OCI-LY3 (cell line): ENCODE results near the gene LRP1B.

Experiments used
- H2AFZ ChIP-seq: fragments of 200-600, 300-600 bp; shearing (Covaris generic); 2 replicates; pipeline ENCODE4 v1.6.0; 2014; ENCODE audit warnings: antibody characterized with exemption, low read depth, low read length
- H3K27ac ChIP-seq: fragments of 200-600, 300-600 bp; sonication (generic); 2 replicates; pipeline ENCODE4 v1.5.1; 2014; ENCODE audit warnings: mild to moderate bottlenecking, low read length, moderate library complexity, mixed read lengths
- H3K27me3 ChIP-seq: fragments of 200-600, 300-600 bp; sonication (generic); 2 replicates; pipeline ENCODE4 v1.6.1; 2014; ENCODE audit warnings: low read depth, low read length, mixed read lengths
- H3K36me3 ChIP-seq: fragments of 200-600, 300-600 bp; sonication (generic); replicated peaks from 2 replicates; pipeline ENCODE3; 2014; ENCODE audit warnings: low read depth, low read length, mixed read lengths
- H3K4me1 ChIP-seq: fragments of 300-600, 200-600 bp; sonication (generic); 2 replicates; pipeline ENCODE4 v1.6.1; 2014; ENCODE audit warnings: low read length, mixed read lengths
- H3K4me2 ChIP-seq: fragments of 200-600, 300-600 bp; sonication (generic); 2 replicates; pipeline ENCODE4 v1.6.1; 2014; ENCODE audit warnings: low read length, mixed read lengths
- H3K4me3 ChIP-seq: fragments of 300-600, 200-600 bp; sonication (generic); 2 replicates; pipeline ENCODE4 v1.5.1; 2014; ENCODE audit warnings: antibody characterized with exemption, mild to moderate bottlenecking, low read length, moderate library complexity
- H3K79me2 ChIP-seq: fragments of 300-600, 200-600 bp; shearing (Covaris generic); 2 replicates; pipeline ENCODE4 v1.6.1; 2014; ENCODE audit warnings: mild to moderate bottlenecking, low read length, mixed read lengths
- H3K9ac ChIP-seq: fragments of 300-600, 200-600 bp; shearing (Covaris generic); 2 replicates; pipeline ENCODE4 v1.6.0; 2014; ENCODE audit warnings: mild to moderate bottlenecking, low read length, moderate library complexity
- H3K9me3 ChIP-seq: fragments of 200-600, 300-600 bp; shearing (Covaris generic); 2 replicates; pipeline ENCODE4 v1.6.1; 2014; ENCODE audit warnings: low read length, mixed read lengths; ENCODE audit not compliant: insufficient read depth
- H4K20me1 ChIP-seq: fragments of 200-600, 300-600 bp; sonication (generic); 2 replicates; pipeline ENCODE4 v1.6.1; 2016; ENCODE audit warnings: low read length, mixed read lengths; ENCODE audit not compliant: insufficient read depth
- EZH2phosphoT487 ChIP-seq: fragments of 200-600 bp; shearing (Covaris generic); IDR thresholded peaks from 2 replicates; pipeline ENCODE4 v1.6.1; 2018; ENCODE audit warnings: antibody characterized with exemption, mixed run types, low read depth
- TF ChIP-seq, protein P1 (sequence below): fragments of 200-600, 300-600 bp; sonication (generic); IDR thresholded peaks from 2 replicates; pipeline ENCODE4 v1.5.1; 2014; ENCODE audit warnings: antibody characterized with exemption, low read length, low read depth

LRP1B gene

DNA sequence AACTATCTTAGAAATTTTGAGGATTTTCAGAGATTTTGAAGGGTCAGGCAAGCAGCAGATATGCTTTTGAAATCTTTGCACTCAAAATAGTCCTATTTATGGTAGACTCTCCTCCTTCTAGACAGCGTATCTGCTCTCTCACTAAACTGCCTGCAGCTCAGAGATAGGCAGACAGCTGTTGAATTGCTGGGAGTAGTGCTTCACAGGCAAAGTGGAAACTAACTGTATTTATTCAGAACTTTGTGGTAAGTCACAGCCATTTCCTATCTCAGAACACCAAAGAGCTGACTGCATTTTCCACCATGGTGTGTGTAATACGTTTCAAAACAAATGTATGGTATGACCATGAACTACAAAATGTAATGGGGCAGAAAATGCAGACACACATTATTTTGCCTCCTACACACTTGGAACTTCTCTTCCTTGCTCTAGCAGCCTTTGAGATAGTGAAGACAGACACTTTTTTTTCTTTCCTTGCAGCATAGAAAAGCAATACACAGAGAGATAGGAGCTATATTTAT lies 352.4 kb downstream of the LRP1B start:
- 0 out of 2 replicates have a peak overlapping the region, but pooled peaks have one; percentile 41 for H2AFZ ChIP-seq
- H3K4me1 ChIP-seq, result no peaks in the 10 kb centered on the region
- H3K4me3 ChIP-seq, result no peak overlapping the region
- no peaks in the 10 kb centered on the region for H3K79me2 ChIP-seq
- no peaks in the 10 kb centered on the region for H4K20me1 ChIP-seq
- H3K27me3 ChIP-seq, result no peaks in the 10 kb centered on the region
- no peak overlapping the region for H3K27ac ChIP-seq
- TF ChIP-seq, protein P1, sequence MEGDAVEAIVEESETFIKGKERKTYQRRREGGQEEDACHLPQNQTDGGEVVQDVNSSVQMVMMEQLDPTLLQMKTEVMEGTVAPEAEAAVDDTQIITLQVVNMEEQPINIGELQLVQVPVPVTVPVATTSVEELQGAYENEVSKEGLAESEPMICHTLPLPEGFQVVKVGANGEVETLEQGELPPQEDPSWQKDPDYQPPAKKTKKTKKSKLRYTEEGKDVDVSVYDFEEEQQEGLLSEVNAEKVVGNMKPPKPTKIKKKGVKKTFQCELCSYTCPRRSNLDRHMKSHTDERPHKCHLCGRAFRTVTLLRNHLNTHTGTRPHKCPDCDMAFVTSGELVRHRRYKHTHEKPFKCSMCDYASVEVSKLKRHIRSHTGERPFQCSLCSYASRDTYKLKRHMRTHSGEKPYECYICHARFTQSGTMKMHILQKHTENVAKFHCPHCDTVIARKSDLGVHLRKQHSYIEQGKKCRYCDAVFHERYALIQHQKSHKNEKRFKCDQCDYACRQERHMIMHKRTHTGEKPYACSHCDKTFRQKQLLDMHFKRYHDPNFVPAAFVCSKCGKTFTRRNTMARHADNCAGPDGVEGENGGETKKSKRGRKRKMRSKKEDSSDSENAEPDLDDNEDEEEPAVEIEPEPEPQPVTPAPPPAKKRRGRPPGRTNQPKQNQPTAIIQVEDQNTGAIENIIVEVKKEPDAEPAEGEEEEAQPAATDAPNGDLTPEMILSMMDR, result no peak
- no peak for TF ChIP-seq EZH2phosphoT487
- H3K4me2 ChIP-seq, result no peak overlapping the region
- no peaks in the 10 kb centered on the region for H3K36me3 ChIP-seq
- no peak overlapping the region for H3K9ac ChIP-seq
- H3K9me3 ChIP-seq, result no peaks in the 10 kb centered on the region

DNA sequence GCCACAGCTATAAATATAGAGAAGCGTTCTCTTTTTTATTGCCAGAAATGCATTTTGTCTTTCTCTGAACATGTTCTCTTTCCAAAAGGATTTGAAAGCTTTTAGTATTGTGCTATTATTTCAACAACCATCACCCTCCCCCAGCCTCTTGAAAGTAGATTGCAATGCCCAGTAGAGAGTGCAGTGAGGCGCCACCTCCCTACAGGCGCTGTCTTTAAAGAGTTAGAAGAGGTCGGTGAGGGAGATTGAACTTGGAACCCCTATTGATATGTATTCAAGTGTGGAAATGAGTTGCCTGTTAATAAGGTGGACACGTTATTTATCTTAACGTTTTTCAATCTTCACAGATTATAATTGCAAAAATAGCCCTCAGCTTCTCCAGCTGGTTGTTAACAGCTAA lies 360.3 kb downstream of the LRP1B start:
- Histone ChIP-seq H4K20me1 (no peaks in the 10 kb centered on the region), H3K4me3 (no peak overlapping the region), H3K4me1 (no peaks in the 10 kb centered on the region), H3K9me3 (no peaks in the 10 kb centered on the region), H2AFZ (no peak overlapping the region), H3K27ac (no peak overlapping the region), H3K9ac (no peak overlapping the region), H3K4me2 (no peak overlapping the region), H3K27me3 (no peaks in the 10 kb centered on the region), H3K79me2 (no peaks in the 10 kb centered on the region), H3K36me3 (no peaks in the 10 kb centered on the region)
- TF ChIP-seq, protein P1, result no peak
- no peak for TF ChIP-seq EZH2phosphoT487

DNA sequence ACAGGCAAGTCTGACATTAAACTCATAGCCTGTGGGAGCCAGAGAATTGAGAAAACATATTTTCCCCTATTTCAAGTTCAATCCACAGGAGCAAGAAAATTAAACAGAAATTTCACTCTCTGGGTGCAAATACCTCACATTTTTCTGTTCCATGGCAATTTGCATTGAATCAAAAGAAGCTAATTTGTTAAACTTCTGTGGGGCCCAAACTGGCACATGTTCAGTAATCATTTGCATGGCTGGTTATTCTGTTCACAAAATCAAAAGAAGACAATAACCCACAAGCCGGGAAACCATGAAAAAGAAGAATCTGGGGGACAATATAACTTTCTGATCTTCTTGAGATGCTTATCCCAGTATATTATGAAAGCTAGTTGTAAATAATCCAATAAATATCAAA lies 363.1 kb downstream of the LRP1B start:
- Histone ChIP-seq H3K27me3 (no peaks in the 10 kb centered on the region), H3K27ac (no peak overlapping the region), H3K4me3 (no peak overlapping the region), H3K9ac (no peak overlapping the region), H2AFZ (no peak overlapping the region), H3K4me2 (no peak overlapping the region), H3K9me3 (no peaks in the 10 kb centered on the region), H3K4me1 (no peaks in the 10 kb centered on the region), H3K36me3 (no peaks in the 10 kb centered on the region), H3K79me2 (no peaks in the 10 kb centered on the region), H4K20me1 (no peaks in the 10 kb centered on the region)
- TF ChIP-seq EZH2phosphoT487, result no peak
- TF ChIP-seq, protein P1, result no peak

DNA sequence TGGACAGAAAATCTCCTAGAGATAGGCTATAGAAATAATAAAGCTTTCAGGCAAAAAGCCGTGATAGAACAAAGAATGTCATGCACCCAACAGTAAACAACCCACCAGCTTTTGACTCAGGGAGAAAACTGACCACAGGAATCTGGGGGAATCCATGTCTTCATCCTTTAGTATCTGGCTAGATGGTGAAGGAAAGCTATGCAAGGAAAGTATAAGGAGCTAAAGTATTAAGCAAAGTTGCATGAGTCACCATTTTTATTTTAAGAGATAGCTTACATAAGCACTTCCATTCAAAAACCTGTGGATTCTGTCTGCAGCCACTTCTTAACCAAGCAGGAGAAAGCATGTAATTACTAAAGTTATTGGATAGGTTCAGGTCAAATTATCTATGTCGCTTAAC lies 363.8 kb downstream of the LRP1B start:
- H2AFZ ChIP-seq, result no peak overlapping the region
- no peaks in the 10 kb centered on the region for H3K79me2 ChIP-seq
- TF ChIP-seq, protein P1, result no peak
- TF ChIP-seq EZH2phosphoT487, result no peak
- no peaks in the 10 kb centered on the region for H3K27me3 ChIP-seq
- H3K4me3 ChIP-seq, result no peak overlapping the region
- H3K36me3 ChIP-seq, result no peaks in the 10 kb centered on the region
- no peak overlapping the region for H3K9ac ChIP-seq
- H3K27ac ChIP-seq, result no peak overlapping the region
- H3K4me2 ChIP-seq, result no peak overlapping the region
- H4K20me1 ChIP-seq, result no peaks in the 10 kb centered on the region
- no peaks in the 10 kb centered on the region for H3K9me3 ChIP-seq
- H3K4me1 ChIP-seq, result no peaks in the 10 kb centered on the region
